GM12874 (cell line): ENCODE data around the gene RNF8.

Experiments used
- TF ChIP-seq, protein P1 (sequence below): IDR thresholded peaks from 2 replicates; pipeline ENCODE4 v1.5.1; 2011; ENCODE audit warnings: low read depth, mild to moderate bottlenecking, control low read depth, low read length, moderate library complexity; ENCODE audit not compliant: insufficient read depth

The RNF8 gene

DNA sequence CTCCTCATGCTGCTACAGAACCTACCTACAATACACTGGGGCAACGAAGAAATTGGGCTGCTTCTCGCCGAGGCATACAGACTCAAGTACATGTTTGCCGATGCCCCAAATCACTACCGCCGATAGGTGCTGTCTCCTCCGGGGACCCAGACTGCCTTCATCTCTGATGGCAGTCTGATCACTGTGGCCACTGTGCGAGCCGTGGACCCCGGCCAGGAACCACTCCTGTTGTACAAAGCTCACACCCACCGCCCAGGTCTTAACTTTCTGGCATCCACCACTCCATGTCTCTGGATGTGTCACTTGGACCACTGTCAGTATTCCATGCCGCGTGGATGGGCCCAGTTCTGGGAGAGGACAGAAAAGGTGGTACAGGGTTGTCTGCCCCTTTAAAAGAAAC is 22.7 kb upstream of the RNF8 start:
- TF ChIP-seq, protein P1, sequence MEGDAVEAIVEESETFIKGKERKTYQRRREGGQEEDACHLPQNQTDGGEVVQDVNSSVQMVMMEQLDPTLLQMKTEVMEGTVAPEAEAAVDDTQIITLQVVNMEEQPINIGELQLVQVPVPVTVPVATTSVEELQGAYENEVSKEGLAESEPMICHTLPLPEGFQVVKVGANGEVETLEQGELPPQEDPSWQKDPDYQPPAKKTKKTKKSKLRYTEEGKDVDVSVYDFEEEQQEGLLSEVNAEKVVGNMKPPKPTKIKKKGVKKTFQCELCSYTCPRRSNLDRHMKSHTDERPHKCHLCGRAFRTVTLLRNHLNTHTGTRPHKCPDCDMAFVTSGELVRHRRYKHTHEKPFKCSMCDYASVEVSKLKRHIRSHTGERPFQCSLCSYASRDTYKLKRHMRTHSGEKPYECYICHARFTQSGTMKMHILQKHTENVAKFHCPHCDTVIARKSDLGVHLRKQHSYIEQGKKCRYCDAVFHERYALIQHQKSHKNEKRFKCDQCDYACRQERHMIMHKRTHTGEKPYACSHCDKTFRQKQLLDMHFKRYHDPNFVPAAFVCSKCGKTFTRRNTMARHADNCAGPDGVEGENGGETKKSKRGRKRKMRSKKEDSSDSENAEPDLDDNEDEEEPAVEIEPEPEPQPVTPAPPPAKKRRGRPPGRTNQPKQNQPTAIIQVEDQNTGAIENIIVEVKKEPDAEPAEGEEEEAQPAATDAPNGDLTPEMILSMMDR: no peak

DNA sequence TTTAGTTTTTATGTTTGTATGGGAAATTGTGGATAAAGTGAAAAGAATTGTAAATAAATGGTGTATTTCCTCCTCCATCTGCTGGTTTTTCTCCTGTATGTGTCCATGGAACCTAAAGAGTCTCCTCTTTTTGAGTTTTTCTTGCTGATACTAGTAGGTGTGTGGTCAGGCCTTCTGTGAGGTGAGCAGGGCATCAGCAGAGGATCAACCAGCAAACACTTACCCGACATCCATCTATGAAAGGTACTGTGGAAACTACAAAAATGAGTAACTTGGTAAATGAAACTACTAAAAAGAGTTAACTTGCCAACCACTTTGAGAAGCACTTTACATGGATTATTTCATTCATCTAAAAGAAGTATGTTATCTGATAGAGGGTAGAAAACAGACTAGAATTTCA is 20.9 kb upstream of the RNF8 start:
- TF ChIP-seq, protein P1: no peak

DNA sequence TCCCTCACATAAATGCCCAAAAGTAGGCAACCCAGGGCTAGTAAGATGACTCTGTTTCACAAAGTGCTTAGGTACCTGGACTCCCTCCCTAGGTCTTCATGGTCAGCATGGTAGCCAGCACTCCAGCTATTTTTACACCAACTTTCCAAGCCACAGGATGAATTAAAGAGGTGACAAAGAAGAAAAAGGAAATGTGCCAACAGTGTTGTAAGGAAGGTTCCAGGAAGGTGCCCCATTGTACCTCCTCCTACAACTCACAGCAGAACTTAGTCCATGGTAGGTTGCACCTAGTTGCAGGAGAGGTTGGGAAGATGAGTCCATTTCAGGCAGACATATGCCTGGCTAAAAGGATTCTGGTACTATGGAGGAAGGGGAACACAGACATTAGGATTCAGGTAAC is 19.7 kb upstream of the RNF8 start:
- TF ChIP-seq, protein P1: no peak

DNA sequence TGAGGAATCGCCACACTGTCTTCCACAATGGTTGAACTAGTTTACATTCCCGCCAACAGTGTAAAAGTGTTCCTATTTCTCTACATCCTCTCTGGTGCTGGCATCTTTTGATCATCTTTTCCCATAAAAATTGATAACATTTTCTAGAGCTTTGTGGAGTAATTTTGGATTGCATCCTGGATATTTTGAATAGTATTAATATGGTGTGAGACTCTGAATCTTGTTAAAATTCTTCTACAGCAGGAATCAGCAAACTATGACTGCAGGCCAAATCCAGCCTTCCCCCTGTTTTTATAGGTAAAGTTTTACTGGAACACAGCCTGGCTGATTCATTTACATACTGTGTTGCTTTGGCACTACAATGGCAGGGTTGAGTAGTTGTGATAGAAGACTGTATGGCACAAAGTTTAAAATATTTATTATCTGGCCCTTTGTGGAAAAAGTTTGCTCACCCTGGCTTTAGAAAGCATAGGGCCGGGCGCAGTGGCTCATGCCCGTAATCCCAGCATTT is 15.0 kb upstream of the RNF8 start:
- TF ChIP-seq, protein P1: no peak

DNA sequence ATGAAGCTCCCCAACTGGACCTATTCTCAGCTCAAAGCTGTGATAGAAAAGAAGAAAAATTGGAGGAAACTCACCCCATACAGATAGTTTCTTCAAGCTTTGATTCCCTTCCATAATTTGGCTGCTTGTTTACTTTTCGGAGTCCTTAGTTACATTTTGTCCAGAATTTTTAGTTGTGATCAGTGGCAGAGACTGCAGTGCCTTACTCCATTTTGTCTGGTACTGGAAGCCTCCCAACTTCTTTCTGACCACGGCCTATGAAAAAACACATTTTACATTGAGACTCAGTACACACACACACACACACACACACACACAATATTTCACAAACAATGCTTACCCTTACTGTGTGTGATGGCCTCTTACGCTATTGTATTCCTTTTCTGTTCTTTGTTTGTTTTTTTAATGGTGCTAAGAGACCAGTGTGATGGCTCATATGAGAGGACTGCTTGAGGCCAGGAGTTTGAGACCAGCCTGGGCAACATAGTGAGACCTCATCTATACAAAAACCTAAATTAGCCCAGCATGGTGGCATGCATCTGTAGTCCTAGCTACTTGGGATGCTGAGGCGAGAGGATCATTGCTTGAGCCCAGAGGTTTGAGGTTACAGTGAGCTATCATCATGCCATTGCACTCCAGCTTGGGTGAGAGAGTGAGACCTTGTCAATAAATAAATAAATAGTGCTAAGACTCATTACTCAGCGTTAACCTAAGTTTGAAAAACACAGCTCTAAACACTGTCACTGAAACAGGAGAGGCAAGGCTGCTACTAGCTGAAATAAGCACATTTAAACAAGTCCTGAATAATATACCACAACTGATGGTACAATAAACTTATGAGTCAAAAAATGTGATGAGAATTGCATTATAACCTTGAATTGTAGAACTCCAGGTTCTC is 13.8 kb upstream of the RNF8 start:
- TF ChIP-seq, protein P1: no peak

DNA sequence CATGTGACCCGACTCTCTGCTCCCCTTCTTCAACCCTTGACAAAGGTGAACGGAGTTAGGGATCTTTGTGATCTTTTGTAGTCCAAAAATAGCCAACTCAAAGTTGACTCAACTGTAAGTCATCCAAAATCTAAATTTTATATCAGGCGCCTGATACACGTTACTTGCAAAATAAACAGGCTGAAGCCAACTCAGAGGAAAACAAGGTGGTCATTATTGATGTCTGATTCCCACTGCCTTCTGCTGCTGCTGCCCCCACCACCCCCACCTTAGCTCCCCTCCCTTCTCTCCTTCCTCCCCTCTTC is 13.2 kb upstream of the RNF8 start:
- TF ChIP-seq, protein P1: no peak

DNA sequence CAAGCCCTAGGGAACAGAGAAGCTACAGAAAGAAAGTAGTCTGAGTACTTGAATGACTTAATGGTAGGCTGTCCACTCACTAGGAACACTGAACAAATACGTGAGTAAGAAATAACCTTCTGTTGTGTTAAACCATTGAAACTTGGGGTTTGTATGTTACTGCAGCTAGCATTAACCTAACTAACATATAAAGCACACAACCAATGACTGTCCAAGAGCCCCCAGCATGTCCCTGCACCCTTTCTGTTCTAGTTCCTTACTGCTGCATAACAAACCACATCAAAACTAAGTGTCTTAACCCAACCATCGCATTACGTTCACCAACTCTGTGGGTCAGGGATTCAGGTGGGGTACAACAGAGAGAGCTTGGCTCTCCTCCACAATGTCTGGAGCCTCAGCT is 10.5 kb upstream of the RNF8 start:
- TF ChIP-seq, protein P1: no peak
